ENCODE measurements around the gene GJA9. TPM values are rescaled to one million over a fixed set of nuclear protein-coding genes. Genes with fewer than 3 reads are reported as not detected.
A peak's percentile ranks its signal among the peaks of the same experiment; 100 is the strongest.
"Not testable (repeated sequence)": the region's sequence is repeated elsewhere in the genome, so short reads cannot be mapped to it uniquely, and the experiment has no call there.

The GJA9 gene
- total RNA-seq, 1 experiment from 2014 or later: not detected

GRCh38 chr1:38917772-38918171 lies 36.4 kb upstream of the GJA9 start:
- H3K36me3 Mint-ChIP-seq (ENCODE audit: insufficient read depth, unreplicated experiment): no peaks in the 10 kb centered on the region
- no peak for TF ChIP-seq CTCF (IDR thresholded peaks at IDR 0.05; ENCODE audit: unreplicated experiment)
- DNase-seq (ENCODE audit: unreplicated experiment): no peak
- no peaks in the 10 kb centered on the region for H3K9me3 Mint-ChIP-seq (ENCODE audit: unreplicated experiment)
- ChIA-PET POLR2A (no interaction called here), CTCF (no interaction called here)
- H3K27me3 Mint-ChIP-seq (ENCODE audit: insufficient read depth, unreplicated experiment): no peaks in the 10 kb centered on the region
- H3K4me3 Mint-ChIP-seq (ENCODE audit: unreplicated experiment): no peak overlapping the region
- no peak overlapping the region for H3K27ac Mint-ChIP-seq (ENCODE audit: low read depth, unreplicated experiment)
- BruUV-seq (replicated peaks): no TSS peak
- H3K4me1 Mint-ChIP-seq (ENCODE audit: insufficient read depth, unreplicated experiment): no peaks in the 10 kb centered on the region
- intact Hi-C loops (cut with micrococcal nuclease): no loop called here

DNA sequence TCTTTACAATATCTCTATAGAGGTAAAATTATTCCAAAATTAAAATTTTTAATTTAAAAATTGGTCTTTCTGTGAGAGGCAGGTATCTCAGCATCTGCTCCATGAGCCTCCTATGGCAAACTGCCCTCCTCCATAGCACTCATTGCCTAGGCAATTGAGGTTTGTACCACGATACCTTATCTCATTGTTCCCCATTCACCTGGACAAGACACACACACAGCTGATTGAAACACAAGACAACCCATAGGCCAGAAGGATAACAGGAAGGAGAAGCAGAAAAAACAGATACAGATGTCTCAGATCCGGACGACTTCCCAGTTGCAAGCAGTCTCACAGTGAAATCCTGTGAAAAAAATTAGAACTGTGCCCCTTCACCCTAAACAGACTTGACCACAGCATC lies 36.0 kb upstream of the GJA9 start:
- CTCF ChIA-PET: interaction anchor here (0.6 kb wide), 1 partner anchor 293 kb away, joined by 3 read pairs; no protein-coding TSS in a partner anchor
- no peak for TF ChIP-seq CTCF (IDR thresholded peaks at IDR 0.05; ENCODE audit: unreplicated experiment)
- Mint-ChIP-seq H3K9me3 (ENCODE audit: unreplicated experiment) (no peaks in the 10 kb centered on the region), H3K36me3 (ENCODE audit: insufficient read depth, unreplicated experiment) (no peaks in the 10 kb centered on the region), H3K27me3 (ENCODE audit: insufficient read depth, unreplicated experiment) (no peaks in the 10 kb centered on the region), H3K4me1 (ENCODE audit: insufficient read depth, unreplicated experiment) (no peaks in the 10 kb centered on the region), H3K27ac (ENCODE audit: low read depth, unreplicated experiment) (no peak overlapping the region), H3K4me3 (ENCODE audit: unreplicated experiment) (no peak overlapping the region)
- no TSS peak for BruUV-seq (replicated peaks)
- POLR2A ChIA-PET: no interaction called here
- no peak for DNase-seq (ENCODE audit: unreplicated experiment)
- intact Hi-C loops (cut with micrococcal nuclease): no loop called here

DNA sequence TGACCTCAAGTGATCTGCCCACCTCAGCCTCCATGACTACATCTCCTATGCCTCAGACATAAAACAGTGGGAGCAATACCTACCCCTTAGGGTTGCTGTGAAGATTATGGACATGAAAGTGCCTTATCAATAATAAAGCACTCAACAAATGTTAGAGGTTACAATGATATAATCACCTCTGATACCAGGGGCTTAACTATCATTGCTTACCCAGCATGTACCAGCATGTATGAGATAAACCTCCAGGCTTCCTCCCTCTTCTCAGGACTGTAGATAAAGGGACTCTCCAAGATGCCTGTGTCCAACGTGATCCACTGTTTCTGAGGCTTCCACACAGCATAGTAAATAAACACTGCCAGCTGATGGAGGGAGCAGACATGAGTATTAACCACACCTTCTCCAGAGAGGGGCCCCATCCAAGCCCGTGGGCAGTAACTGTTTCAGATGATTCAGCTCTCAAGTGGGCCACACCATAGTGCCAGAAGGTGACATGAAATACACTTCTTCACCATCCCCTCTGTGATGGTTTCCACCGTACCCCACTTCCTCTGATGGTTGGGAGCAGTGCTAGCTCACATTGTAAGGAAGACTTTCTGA lies 34.1 kb upstream of the GJA9 start:
- H3K4me1 Mint-ChIP-seq (ENCODE audit: insufficient read depth, unreplicated experiment): no peaks in the 10 kb centered on the region
- ChIA-PET CTCF (no interaction called here), POLR2A (interaction anchor here (0.9 kb wide), 1 partner anchor 111 kb away, joined by 3 read pairs; no protein-coding TSS in a partner anchor)
- intact Hi-C loops (cut with micrococcal nuclease): no loop called here
- no peaks in the 10 kb centered on the region for H3K27me3 Mint-ChIP-seq (ENCODE audit: insufficient read depth, unreplicated experiment)
- no peak overlapping the region for H3K4me3 Mint-ChIP-seq (ENCODE audit: unreplicated experiment)
- no peaks in the 10 kb centered on the region for H3K9me3 Mint-ChIP-seq (ENCODE audit: unreplicated experiment)
- no peak for TF ChIP-seq CTCF (IDR thresholded peaks at IDR 0.05; ENCODE audit: unreplicated experiment)
- no peaks in the 10 kb centered on the region for H3K36me3 Mint-ChIP-seq (ENCODE audit: insufficient read depth, unreplicated experiment)
- DNase-seq (ENCODE audit: unreplicated experiment): no peak
- BruUV-seq (replicated peaks): no TSS peak
- H3K27ac Mint-ChIP-seq (ENCODE audit: low read depth, unreplicated experiment): no peak overlapping the region

GRCh38 chr1:38914908-38915307 lies 33.5 kb upstream of the GJA9 start:
- H3K4me3 Mint-ChIP-seq (ENCODE audit: unreplicated experiment); H3K27ac Mint-ChIP-seq (ENCODE audit: low read depth, unreplicated experiment); POLR2A ChIA-PET; CTCF ChIA-PET; H3K9me3 Mint-ChIP-seq (ENCODE audit: unreplicated experiment); BruUV-seq (replicated peaks); DNase-seq (ENCODE audit: unreplicated experiment); H3K36me3 Mint-ChIP-seq (ENCODE audit: insufficient read depth, unreplicated experiment); intact Hi-C loops (cut with micrococcal nuclease); H3K4me1 Mint-ChIP-seq (ENCODE audit: insufficient read depth, unreplicated experiment); H3K27me3 Mint-ChIP-seq (ENCODE audit: insufficient read depth, unreplicated experiment): not testable (repeated sequence)

- ChIA-PET POLR2A (no interaction called here), CTCF (no interaction called here)
- no peak for DNase-seq (ENCODE audit: unreplicated experiment)
- H3K4me1 Mint-ChIP-seq (ENCODE audit: insufficient read depth, unreplicated experiment): no peaks in the 10 kb centered on the region
- no peak for TF ChIP-seq CTCF (IDR thresholded peaks at IDR 0.05; ENCODE audit: unreplicated experiment)
- H3K27ac Mint-ChIP-seq (ENCODE audit: low read depth, unreplicated experiment): peak overlapping the region; percentile 9
- intact Hi-C loops (cut with micrococcal nuclease): no loop called here
- no peaks in the 10 kb centered on the region for H3K9me3 Mint-ChIP-seq (ENCODE audit: unreplicated experiment)
- no peak overlapping the region for H3K4me3 Mint-ChIP-seq (ENCODE audit: unreplicated experiment)
- BruUV-seq (replicated peaks): no TSS peak
- H3K27me3 Mint-ChIP-seq (ENCODE audit: insufficient read depth, unreplicated experiment): no peaks in the 10 kb centered on the region
- H3K36me3 Mint-ChIP-seq (ENCODE audit: insufficient read depth, unreplicated experiment): no peaks in the 10 kb centered on the region
These were observed 27.4 kb upstream of the GJA9 start for GRCh38 chr1:38908821-38909220.
